HepG2 (cell line): ENCODE measurements around the gene MB21D2. TPM values are rescaled to one million over a fixed set of nuclear protein-coding genes. Genes with fewer than 3 reads are reported as not detected.

Source experiments
- ATAC-seq: fragments of 200-7000 bp; cut with Tn5 transposase; 3 replicates; pipeline ENCODE4 v1.9.1; 2020; ENCODE audit warnings: mild to moderate bottlenecking, moderate library complexity
- BruUV-seq: library from RNA; stranded (reverse); fragments of 400-500 nt; replicated peaks from 2 replicates; lab custom pipeline; 2021; lab: Mats Ljungman, UMichigan
- CTCF ChIA-PET: fragments of 300-600 bp; formaldehyde crosslinking; extraction: SDS; loops from one replicate; lab custom pipeline; 2021; ENCODE audit warnings: low total read pairs, inconsistent platforms, low intra/inter-chr PET ratio; lab: Yijun Ruan, JAX
- POLR2A ChIA-PET: fragments of 350-600 bp; sonication (Branson Sonifier 250); formaldehyde crosslinking; loops from one replicate; lab custom pipeline; 2020; ENCODE audit warnings: antibody characterized with exemption, inconsistent platforms; lab: Yijun Ruan, JAX
- DNase-seq: peaks from one replicate; pipeline ENCODE4 v3.0.0-alpha.2; 2015; ENCODE audit warnings: low spot score
- FAIRE-seq: peaks from 3 replicates; lab custom pipeline; 2011; peaks lifted over from hg19 to GRCh38; lab: Jason Lieb, UNC
- H2AFZ ChIP-seq: one replicate; pipeline ENCODE4 v1.6.1; 2011; ENCODE audit warnings: low read length, inconsistent platforms
- H3K27ac ChIP-seq: fragments of 300-600 bp; 3 replicates; pipeline ENCODE4 v1.8.0; 2011; ENCODE audit warnings: mixed run types, mild to moderate bottlenecking, mixed read lengths, low read length, inconsistent platforms; ENCODE audit not compliant: insufficient read depth; ENCODE audit errors: extremely low read length
- H3K27me3 ChIP-seq, 2 experiments: fragments of 200-600 bp in 1 of 2; 2 replicates in 1 of 2; 3 replicates in 1 of 2; pipeline versions ENCODE4 v1.6.0 to v1.8.0; 2011; ENCODE audit warnings: low read length in 2 of 2, mild to moderate bottlenecking in 2 of 2, moderate library complexity in 2 of 2, inconsistent platforms in 1 of 2; ENCODE audit not compliant: insufficient read depth in 2 of 2, control insufficient read depth in 1 of 2
- H3K36me3 ChIP-seq, 2 experiments: fragments of 200-600 bp in 1 of 2; replicated peaks in 1 of 2; 2 replicates in 1 of 2; 3 replicates in 1 of 2; pipeline versions ENCODE4 v1.5.1 to v1.8.0; 2011; ENCODE audit warnings: low read length in 2 of 2, inconsistent platforms in 1 of 2; ENCODE audit not compliant: insufficient read depth in 2 of 2, control insufficient read depth in 1 of 2
- H3K4me1 ChIP-seq: 2 replicates; pipeline ENCODE4 v1.5.1; 2012; ENCODE audit warnings: low read length, inconsistent platforms; ENCODE audit not compliant: insufficient read depth
- H3K4me2 ChIP-seq: 2 replicates; pipeline ENCODE4 v1.6.0; 2011; ENCODE audit warnings: low read depth, low read length, inconsistent platforms
- H3K4me3 ChIP-seq, 3 experiments: fragments of 200-600 bp in 1 of 3; sonication (generic), shearing (Covaris generic) in 1 of 3; replicated peaks in 1 of 3; 2 replicates each; pipeline ENCODE4 v1.5.1; 2011 to 2016; ENCODE audit warnings: low read length in 3 of 3, inconsistent platforms in 2 of 3, low read depth in 2 of 3, mild to moderate bottlenecking in 2 of 3, control low read depth in 1 of 3, mixed read lengths in 1 of 3; ENCODE audit not compliant: insufficient read depth in 1 of 3
- H3K79me2 ChIP-seq: one replicate; pipeline ENCODE4 v1.6.1; 2011; ENCODE audit warnings: low read length, inconsistent platforms; ENCODE audit not compliant: insufficient read depth
- H3K9ac ChIP-seq: 2 replicates; pipeline ENCODE4 v1.6.0; 2011; ENCODE audit warnings: mild to moderate bottlenecking, low read depth, low read length, inconsistent platforms; ENCODE audit not compliant: insufficient read depth
- H3K9me3 ChIP-seq: 2 replicates; pipeline ENCODE4 v1.5.1; 2012; ENCODE audit warnings: mild to moderate bottlenecking, low read length
- H4K20me1 ChIP-seq: 2 replicates; pipeline ENCODE4 v1.6.0; 2011; ENCODE audit warnings: inconsistent platforms, mild to moderate bottlenecking, low read length, moderate library complexity; ENCODE audit not compliant: insufficient read depth
- ATF5 ChIP-seq: sonication (generic); formaldehyde crosslinking; IDR thresholded peaks from 2 replicates; pipeline ENCODE4 v1.4.0; 2020; ENCODE audit warnings: mild to moderate bottlenecking, low read depth, missing genetic modification reagents
- ATM ChIP-seq: fragments of 450-650 bp; IDR thresholded peaks from 2 replicates; pipeline ENCODE4 v1.7.1; 2017; ENCODE audit warnings: mild to moderate bottlenecking, borderline replicate concordance
- BRD4 ChIP-seq: sonication (generic); formaldehyde crosslinking; IDR thresholded peaks from 2 replicates; pipeline ENCODE4 v1.4.0; 2020; ENCODE audit warnings: missing genetic modification reagents
- GLMP ChIP-seq: sonication (generic); formaldehyde crosslinking; IDR thresholded peaks from 2 replicates; pipeline ENCODE4 v1.9.0; 2021; ENCODE audit warnings: missing genetic modification reagents, mild to moderate bottlenecking, borderline replicate concordance
- HNRNPK ChIP-seq: fragments of 200-400 bp; formaldehyde crosslinking; IDR thresholded peaks from 2 replicates; pipeline ENCODE4 v1.6.1; 2018; ENCODE audit warnings: low read length, low read depth, moderate library complexity, mild to moderate bottlenecking; ENCODE audit not compliant: poor library complexity, severe bottlenecking
- IRX3 ChIP-seq: sonication (generic); formaldehyde crosslinking; IDR thresholded peaks from 2 replicates; pipeline ENCODE4 v1.8.1; 2023; ENCODE audit warnings: mild to moderate bottlenecking, low read depth, missing genetic modification reagents, borderline replicate concordance
- POGZ ChIP-seq: sonication (generic); formaldehyde crosslinking; IDR thresholded peaks from 2 replicates; pipeline ENCODE4 v1.4.0; 2020; ENCODE audit warnings: mild to moderate bottlenecking, missing genetic modification reagents
- ZNF362 ChIP-seq: sonication (generic); formaldehyde crosslinking; IDR thresholded peaks from 2 replicates; pipeline ENCODE4 v1.4.0; 2020; ENCODE audit warnings: missing genetic modification reagents, mild to moderate bottlenecking, borderline replicate concordance
- ZNF530 ChIP-seq: sonication (generic); formaldehyde crosslinking; IDR thresholded peaks from 2 replicates; pipeline ENCODE4 v1.5.0; 2020; ENCODE audit warnings: low read depth, mild to moderate bottlenecking, missing genetic modification reagents
- WGBS: methylation state at CpG from one replicate; pipeline ENCODE4 v1.1.6; 2017; ENCODE audit warnings: low lambda C conversion rate; 5-methylcytosine and 5-hydroxymethylcytosine counted together
- in situ Hi-C: cut with HindIII; loops from 2 replicates; pipeline ENCODE4 v1.10.0; 2017; ENCODE audit warnings: low pct_unique_long_range_greater_than_20kb; ENCODE audit not compliant: extremely low pct_ligation_motif_present
- intact Hi-C: fragments of 100-400 bp; cut with micrococcal nuclease; formaldehyde crosslinking; loops from one replicate; pipeline ENCODE4 v1.10.0; 2022; ENCODE audit not compliant: unreplicated experiment
- polyA plus RNA-seq, 8 experiments: library from polyadenylated mRNA; depleted of rRNA in 3 of 8; stranded (reverse) in 7 of 8; unstranded in 1 of 8; fragments of >200 nt; fragmentation: Illumina TruSeq in 4 of 8; extraction: Trizol in 4 of 8; gene quantifications; 2 replicates each; pipeline versions ENCODE4 v1.2.1 to v1.2.3, GENCODE V29; 2011 to 2016; ENCODE audit warnings: low read depth in 4 of 8, missing spikeins in 1 of 8, mixed read lengths in 1 of 8; ENCODE audit not compliant: insufficient read depth in 1 of 8
- total RNA-seq, 5 experiments: library from RNA; depleted of rRNA; stranded (reverse); fragments of >200 nt; fragmentation: Illumina TruSeq; extraction: Trizol; gene quantifications; 2 replicates each; pipeline ENCODE4 v1.2.3, GENCODE V29; 2016; ENCODE audit warnings: low read depth in 1 of 5

MB21D2 gene
- total and polyA plus RNA-seq, 2 of the 13 experiments (the other 11 are each of a cell fraction or from before 2014, with no cell fraction given) = 0.90 to 1.6 TPM

- Histone ChIP-seq H3K27ac (no peak overlapping the region), H3K36me3 (no peaks in the 10 kb centered on the region), H3K4me3 (no peak overlapping the region), H3K79me2 (no peaks in the 10 kb centered on the region), H2AFZ (no peak overlapping the region), H3K9ac (no peak overlapping the region), H4K20me1 (no peaks in the 10 kb centered on the region), H3K4me2 (no peak overlapping the region), H3K27me3 (no peaks in the 10 kb centered on the region), H3K9me3 (no peaks in the 10 kb centered on the region), H3K4me1 (peaks cover 6% of the 10 kb centered on the region; the same call in 1 of the 2 replicates)
- no TSS peak for BruUV-seq
- 91% methylated on average over 4 of the region's 4 CpGs for WGBS
- POLR2A ChIA-PET = no interaction called here
- in situ Hi-C loops = no loop called here
- ATAC-seq = no peak
- no peak for DNase-seq
- CTCF ChIA-PET = no interaction called here
- TF ChIP-seq BRD4 (CRISPR knock-in tag) (no peak), ZNF530 (CRISPR knock-in tag) (no peak), GLMP (CRISPR knock-in tag) (no peak), ZNF362 (CRISPR knock-in tag) (no peak), ATF5 (CRISPR knock-in tag) (no peak), POGZ (CRISPR knock-in tag) (no peak), ATM (no peak), IRX3 (CRISPR knock-in tag) (no peak), HNRNPK (peak; percentile 47)
- intact Hi-C loops = no loop called here
- no peak for FAIRE-seq
These were observed 48.3 kb downstream of the MB21D2 start for GRCh38 chr3:192869131-192870031.
